SU-DHL-6 (cell line): ENCODE data around the gene IGF2R.

ENCODE experiments used
- H2AFZ ChIP-seq: fragments of 200-600 bp; sonication (generic); 2 replicates; pipeline ENCODE4 v1.6.1; 2014; ENCODE audit warnings: low read depth, mild to moderate bottlenecking, moderate library complexity, mixed read lengths, antibody characterized with exemption, low read length; ENCODE audit not compliant: severe bottlenecking
- H3F3A ChIP-seq: fragments of 200-600 bp; shearing (Covaris generic); 2 replicates; pipeline ENCODE4 v1.6.0; 2016; ENCODE audit warnings: antibody characterized with exemption, mild to moderate bottlenecking; ENCODE audit not compliant: insufficient read depth
- H3K27ac ChIP-seq: fragments of 200-600 bp; sonication (generic); 2 replicates; pipeline ENCODE4 v1.5.1; 2016; ENCODE audit warnings: low read depth, mild to moderate bottlenecking, low read length, moderate library complexity, mixed read lengths
- H3K27me3 ChIP-seq: fragments of 200-600 bp; sonication (generic), shearing (Covaris generic); 2 replicates; pipeline ENCODE4 v1.6.0; 2014; ENCODE audit warnings: mild to moderate bottlenecking, low read length
- H3K36me3 ChIP-seq: fragments of 200-600 bp; sonication (generic); 2 replicates; pipeline ENCODE4 v1.6.1; 2014; ENCODE audit warnings: mild to moderate bottlenecking, low read length, mixed read lengths
- H3K4me2 ChIP-seq: fragments of 300-600, 200-600 bp; shearing (Covaris generic), sonication (generic); 2 replicates; pipeline ENCODE4 v1.6.0; 2014; ENCODE audit warnings: low read length, low read depth, mild to moderate bottlenecking; ENCODE audit not compliant: poor library complexity, severe bottlenecking
- H3K4me3 ChIP-seq: fragments of 200-600 bp; sonication (generic); 2 replicates; pipeline ENCODE4 v1.5.1; 2014; ENCODE audit warnings: antibody characterized with exemption, low read length, mild to moderate bottlenecking, mixed read lengths; ENCODE audit not compliant: insufficient read depth, poor library complexity, severe bottlenecking
- H3K79me2 ChIP-seq: fragments of 200-600 bp; sonication (generic); 2 replicates; pipeline ENCODE4 v1.6.1; 2014; ENCODE audit warnings: mild to moderate bottlenecking, low read length, moderate library complexity; ENCODE audit not compliant: insufficient read depth
- H3K9ac ChIP-seq: fragments of 200-600 bp; sonication (generic); 2 replicates; pipeline ENCODE4 v1.7.0; 2014; ENCODE audit warnings: mild to moderate bottlenecking, low read length
- H3K9me2 ChIP-seq: fragments of 200-600 bp; sonication (generic); replicated peaks from 2 replicates; pipeline ENCODE4 v1.6.1; 2014; ENCODE audit warnings: low read length; ENCODE audit not compliant: insufficient read depth
- H3K9me3 ChIP-seq: fragments of 200-600 bp; sonication (generic); 2 replicates; pipeline ENCODE4 v1.6.1; 2014; ENCODE audit warnings: low read length, mixed read lengths; ENCODE audit not compliant: insufficient read depth
- H4K20me1 ChIP-seq: fragments of 200-600 bp; sonication (generic); 2 replicates; pipeline ENCODE4 v1.6.1; 2014; ENCODE audit warnings: low read depth, mild to moderate bottlenecking, antibody characterized with exemption, low read length, moderate library complexity, mixed read lengths
- CTCF ChIP-seq: fragments of 200-600 bp; sonication (generic); IDR thresholded peaks from one replicate; pipeline ENCODE4 v1.5.1; 2017; ENCODE audit warnings: antibody characterized with exemption, mild to moderate bottlenecking, low read length, moderate library complexity; ENCODE audit not compliant: insufficient read depth, poor library complexity, severe bottlenecking
- EZH2phosphoT487 ChIP-seq: fragments of 200-600 bp; sonication (generic), shearing (Covaris generic); conservative IDR thresholded peaks from 2 replicates; pipeline ENCODE4 v1.6.1; 2018; ENCODE audit warnings: mild to moderate bottlenecking, antibody characterized with exemption, low read length, moderate library complexity, mixed read lengths

IGF2R gene

GRCh38 chr6:160004419-160005175 lies 35.7 kb downstream of the IGF2R start:
- no peaks in the 10 kb centered on the region for H3K9me2 ChIP-seq
- H3K79me2 ChIP-seq = peaks cover 25% of the 10 kb centered on the region
- no peak overlapping the region for H3K9ac ChIP-seq
- TF ChIP-seq EZH2phosphoT487 = no peak
- TF ChIP-seq CTCF = no peak
- no peaks in the 10 kb centered on the region for H4K20me1 ChIP-seq
- no peak overlapping the region for H2AFZ ChIP-seq
- H3K4me2 ChIP-seq = no peak overlapping the region
- H3K27ac ChIP-seq = no peak overlapping the region
- H3K27me3 ChIP-seq = no peaks in the 10 kb centered on the region
- 0 out of 2 replicates have a peak, but pooled peaks cover 2% of the 10 kb centered on the region for H3K36me3 ChIP-seq
- no peak overlapping the region for H3K4me3 ChIP-seq
- H3K9me3 ChIP-seq = no peaks in the 10 kb centered on the region
- no peaks in the 10 kb centered on the region for H3F3A ChIP-seq

- no peaks in the 10 kb centered on the region for H3K9me2 ChIP-seq
- no peak overlapping the region for H3K27ac ChIP-seq
- H3K9ac ChIP-seq = no peak overlapping the region
- no peaks in the 10 kb centered on the region for H3K36me3 ChIP-seq
- no peaks in the 10 kb centered on the region for H4K20me1 ChIP-seq
- H3K4me3 ChIP-seq = no peak overlapping the region
- H2AFZ ChIP-seq = no peak overlapping the region
- no peak for TF ChIP-seq EZH2phosphoT487
- no peak for TF ChIP-seq CTCF
- H3K27me3 ChIP-seq = no peaks in the 10 kb centered on the region
- no peak overlapping the region for H3K4me2 ChIP-seq
- no peaks in the 10 kb centered on the region for H3K9me3 ChIP-seq
- no peaks in the 10 kb centered on the region for H3F3A ChIP-seq
- peaks cover 25% of the 10 kb centered on the region for H3K79me2 ChIP-seq
Observed at GRCh38 chr6:160005211-160005610, 36.3 kb downstream of the IGF2R start.

GRCh38 chr6:160005861-160006540 lies 37.1 kb downstream of the IGF2R start:
- H3K9ac ChIP-seq = no peak overlapping the region
- no peaks in the 10 kb centered on the region for H4K20me1 ChIP-seq
- peaks cover 25% of the 10 kb centered on the region for H3K79me2 ChIP-seq
- TF ChIP-seq CTCF (no peak), EZH2phosphoT487 (no peak)
- no peaks in the 10 kb centered on the region for H3K9me3 ChIP-seq
- H3K4me2 ChIP-seq = no peak overlapping the region
- H2AFZ ChIP-seq = no peak overlapping the region
- no peaks in the 10 kb centered on the region for H3K36me3 ChIP-seq
- H3K27ac ChIP-seq = no peak overlapping the region
- H3K9me2 ChIP-seq = no peaks in the 10 kb centered on the region
- no peak overlapping the region for H3K4me3 ChIP-seq
- H3K27me3 ChIP-seq = no peaks in the 10 kb centered on the region
- no peaks in the 10 kb centered on the region for H3F3A ChIP-seq
